OCI-LY7 (cell line): ENCODE data around the gene STARD3. TPM values are rescaled to one million over a fixed set of nuclear protein-coding genes. Genes with fewer than 3 reads are reported as not detected.

ENCODE experiments used
- BruUV-seq: library from RNA; stranded (reverse); fragments of 400-500 nt; replicated peaks from 2 replicates; lab custom pipeline; 2021; lab: Mats Ljungman, UMichigan
- CTCF ChIA-PET: fragments of 300-600 bp; sonication (Branson Sonifier 250); formaldehyde crosslinking; loops from one replicate; lab custom pipeline; 2022; ENCODE audit warnings: antibody characterized with exemption; ENCODE audit not compliant: unreplicated experiment; lab: Charles Lee
- POLR2A ChIA-PET: fragments of 300-600 bp; sonication (Branson Sonifier 250); formaldehyde crosslinking; loops from one replicate; lab custom pipeline; 2022; ENCODE audit warnings: antibody characterized with exemption; lab: Charles Lee
- DNase-seq: peaks from one replicate; pipeline ENCODE4 v3.0.0-alpha.2; 2015; ENCODE audit warnings: low spot score
- H2AFZ ChIP-seq: fragments of 200-600 bp; sonication (generic), shearing (Covaris generic); 2 replicates; pipeline ENCODE4 v1.6.1; 2014; ENCODE audit warnings: mild to moderate bottlenecking, antibody characterized with exemption, low read length, moderate library complexity
- H3K27ac ChIP-seq: fragments of 200-600 bp; sonication (generic); 2 replicates; pipeline ENCODE4 v1.5.1; 2014; ENCODE audit warnings: mixed run types, low read depth, mild to moderate bottlenecking, moderate library complexity, low read length, inconsistent platforms; ENCODE audit not compliant: poor library complexity, severe bottlenecking
- H3K36me3 ChIP-seq: fragments of 200-600 bp; sonication (generic); 2 replicates; pipeline ENCODE4 v1.6.1; 2014; ENCODE audit warnings: mild to moderate bottlenecking, antibody characterized with exemption, low read length, moderate library complexity, mixed read lengths; ENCODE audit not compliant: insufficient read depth
- H3K4me1 ChIP-seq: fragments of 200-600 bp; sonication (generic); 2 replicates; pipeline ENCODE4 v1.5.1; 2014; ENCODE audit warnings: mild to moderate bottlenecking, low read length; ENCODE audit not compliant: insufficient read depth, poor library complexity, severe bottlenecking
- H3K4me2 ChIP-seq: fragments of 200-600 bp; sonication (generic); 2 replicates; pipeline ENCODE4 v1.6.1; 2014; ENCODE audit warnings: mild to moderate bottlenecking, low read length
- H3K4me3 ChIP-seq: fragments of 200-600 bp; sonication (generic); 2 replicates; pipeline ENCODE4 v1.5.1; 2014; ENCODE audit warnings: mild to moderate bottlenecking, low read depth, low read length; ENCODE audit not compliant: poor library complexity, severe bottlenecking
- H3K79me2 ChIP-seq: fragments of 200-600 bp; sonication (generic); 2 replicates; pipeline ENCODE4 v1.6.1; 2016; ENCODE audit warnings: low read depth, mild to moderate bottlenecking, low read length, moderate library complexity, mixed read lengths; ENCODE audit not compliant: insufficient read depth
- H3K9me2 ChIP-seq: fragments of 200-600 bp; sonication (generic); 2 replicates; pipeline ENCODE4 v1.6.1; 2016; ENCODE audit warnings: mild to moderate bottlenecking, low read length, mixed read lengths; ENCODE audit not compliant: insufficient read depth
- H3K9me3 ChIP-seq: fragments of 200-600 bp; sonication (generic); 2 replicates; pipeline ENCODE4 v1.6.1; 2014; ENCODE audit warnings: mild to moderate bottlenecking, mixed run types, low read length, mixed read lengths
- H4K20me1 ChIP-seq: fragments of 200-600 bp; sonication (generic); 2 replicates; pipeline ENCODE4 v1.6.1; 2014; ENCODE audit warnings: mild to moderate bottlenecking, antibody characterized with exemption, low read length, moderate library complexity, mixed read lengths; ENCODE audit not compliant: insufficient read depth
- CTCF ChIP-seq: fragments of 200-600 bp; sonication (generic); conservative IDR thresholded peaks from 2 replicates; pipeline ENCODE4 v1.5.1; 2014; ENCODE audit warnings: mild to moderate bottlenecking, antibody characterized with exemption, low read length, moderate library complexity, mixed read lengths
- EZH2phosphoT487 ChIP-seq: fragments of 200-600 bp; sonication (generic); IDR thresholded peaks from 2 replicates; pipeline ENCODE4 v1.6.1; 2018; ENCODE audit warnings: low read depth, borderline replicate concordance, mild to moderate bottlenecking, mixed run types, antibody characterized with exemption, low read length, moderate library complexity, mixed read lengths
- intact Hi-C: fragments of 100-400 bp; cut with micrococcal nuclease; formaldehyde crosslinking; loops from one replicate; pipeline ENCODE4 v1.10.0; 2022; ENCODE audit not compliant: unreplicated experiment
- total RNA-seq, 2 experiments: library from RNA; depleted of rRNA in 1 of 2; stranded (reverse); fragments of >200 nt in 1 of 2; shearing (Covaris generic) in 1 of 2; gene quantifications; 2 replicates each; pipeline ENCODE4 v1.2.3, GENCODE V29; 2014 to 2022

The STARD3 gene
- total RNA-seq, 2 experiments from 2014 or later = 36.5 to 54.2 TPM

DNA sequence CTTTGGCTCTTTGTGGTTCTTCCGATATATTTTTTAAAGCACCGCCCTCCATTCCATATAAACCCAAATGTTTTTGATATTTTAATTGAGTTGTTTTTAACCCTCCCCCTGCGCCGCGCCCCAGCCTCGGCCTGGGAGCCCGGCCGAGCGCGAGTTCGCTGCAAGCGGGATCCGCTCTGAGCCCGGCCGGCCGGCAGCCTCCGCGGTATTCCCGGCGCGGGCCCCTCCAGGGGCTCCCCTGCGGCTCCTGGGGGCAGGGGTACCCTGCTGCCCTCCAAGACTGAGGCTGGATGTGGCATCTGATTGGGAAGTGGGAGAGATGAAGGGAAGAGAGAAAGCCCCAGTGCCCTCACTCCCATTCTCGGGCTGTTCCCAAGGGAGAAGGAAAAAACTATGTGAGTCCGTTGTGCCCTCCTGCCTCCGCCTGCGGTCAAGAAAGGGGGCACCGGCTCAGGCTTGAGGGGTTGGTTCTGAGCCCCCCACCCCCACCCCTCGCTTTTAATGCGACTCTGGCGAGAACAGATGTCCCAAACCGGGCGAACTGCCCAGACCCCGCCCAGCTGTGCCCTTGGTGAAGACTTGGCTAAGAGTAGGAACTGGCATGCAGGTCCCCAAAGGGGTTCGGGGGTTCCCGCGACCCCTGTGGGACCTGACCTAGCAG lies 37.8 kb upstream of the STARD3 start:
- no peak overlapping the region for H3K27ac ChIP-seq
- no peak overlapping the region for H2AFZ ChIP-seq
- no peak for DNase-seq
- no TSS peak for BruUV-seq
- POLR2A ChIA-PET = interaction anchor here (0.5 kb wide), 1 partner anchor 428 kb away, joined by 4 read pairs; no protein-coding TSS in a partner anchor
- peaks cover 6% of the 10 kb centered on the region for H3K4me1 ChIP-seq
- H3K36me3 ChIP-seq = no peaks in the 10 kb centered on the region
- no peak overlapping the region for H3K4me2 ChIP-seq
- CTCF ChIA-PET = no interaction called here
- H3K4me3 ChIP-seq = no peak overlapping the region
- H3K9me2 ChIP-seq = no peaks in the 10 kb centered on the region
- no peak for TF ChIP-seq CTCF
- peak; percentile 34; the same call in 1 of the 2 replicates for TF ChIP-seq EZH2phosphoT487
- no peaks in the 10 kb centered on the region for H3K9me3 ChIP-seq
- intact Hi-C loops = no loop called here
- H3K79me2 ChIP-seq = no peaks in the 10 kb centered on the region
- H4K20me1 ChIP-seq = no peaks in the 10 kb centered on the region

GRCh38 chr17:39599665-39600231 lies 37.2 kb upstream of the STARD3 start:
- no peak overlapping the region for H3K4me3 ChIP-seq
- BruUV-seq = no TSS peak
- no peak for DNase-seq
- H3K9me3 ChIP-seq = no peaks in the 10 kb centered on the region
- peaks cover 10% of the 10 kb centered on the region for H3K4me1 ChIP-seq
- H3K79me2 ChIP-seq = no peaks in the 10 kb centered on the region
- intact Hi-C loops = no loop called here
- H2AFZ ChIP-seq = no peak overlapping the region
- H3K36me3 ChIP-seq = no peaks in the 10 kb centered on the region
- ChIA-PET CTCF (no interaction called here), POLR2A (no interaction called here)
- TF ChIP-seq CTCF (no peak), EZH2phosphoT487 (no peak)
- no peaks in the 10 kb centered on the region for H3K9me2 ChIP-seq
- H3K4me2 ChIP-seq = no peak overlapping the region
- no peak overlapping the region for H3K27ac ChIP-seq
- no peaks in the 10 kb centered on the region for H4K20me1 ChIP-seq
